Muscle of leg (tissue), 11 donors: ENCODE results near the gene GFRA1. TPM values are rescaled to one million over a fixed set of nuclear protein-coding genes. Genes with fewer than 3 reads are reported as not detected.

ENCODE experiments used
- DNase-seq: peaks from one replicate; pipeline ENCODE4 v3.0.0; 2013
- H3K27ac ChIP-seq: one replicate; pipeline ENCODE4 v1.5.1; 2013; ENCODE audit warnings: mild to moderate bottlenecking, low read length, control low read depth
- H3K27me3 ChIP-seq: one replicate; pipeline ENCODE4 v1.6.1; 2013; ENCODE audit warnings: low read length; ENCODE audit not compliant: control insufficient read depth, insufficient read depth
- H3K36me3 ChIP-seq: one replicate; pipeline ENCODE4 v1.6.1; 2013; ENCODE audit warnings: low read length; ENCODE audit not compliant: control insufficient read depth, insufficient read depth
- H3K4me1 ChIP-seq: one replicate; pipeline ENCODE4 v1.6.1; 2013; ENCODE audit warnings: low read length; ENCODE audit not compliant: control insufficient read depth, insufficient read depth
- H3K4me3 ChIP-seq: one replicate; pipeline ENCODE4 v1.5.1; 2013; ENCODE audit warnings: low read length, control low read depth
- H3K9me3 ChIP-seq: replicated peaks from 2 replicates; pipeline ENCODE4 v1.6.1; 2013; ENCODE audit warnings: low read depth, low read length; ENCODE audit not compliant: control insufficient read depth
- WGBS: methylation state at CpG from one replicate; pipeline ENCODE4 v1.1.5; 2013; ENCODE audit warnings: missing lambda C conversion rate; ENCODE audit not compliant: insufficient coverage; 5-methylcytosine and 5-hydroxymethylcytosine counted together
- polyA plus RNA-seq, 8 donors: library from polyadenylated mRNA; unstranded; fragments of 120-200 nt; gene quantifications; one replicate each; pipeline versions ENCODE4 v1.2.1 to v1.2.3, GENCODE V29; 2013; ENCODE audit warnings: inconsistent platforms in 1 of 8, low replicate concordance in 1 of 8; ENCODE audit not compliant: insufficient read length in 8 of 8, insufficient read depth in 1 of 8
- total RNA-seq: library from RNA; stranded (reverse); fragments of 120-200 nt; gene quantifications from one replicate; pipeline ENCODE4 v1.2.4, GENCODE V29; 2013

GFRA1 gene
- total and polyA plus RNA-seq, 9 donors: 25.8 to 59.3 (median 41.0) TPM

DNA sequence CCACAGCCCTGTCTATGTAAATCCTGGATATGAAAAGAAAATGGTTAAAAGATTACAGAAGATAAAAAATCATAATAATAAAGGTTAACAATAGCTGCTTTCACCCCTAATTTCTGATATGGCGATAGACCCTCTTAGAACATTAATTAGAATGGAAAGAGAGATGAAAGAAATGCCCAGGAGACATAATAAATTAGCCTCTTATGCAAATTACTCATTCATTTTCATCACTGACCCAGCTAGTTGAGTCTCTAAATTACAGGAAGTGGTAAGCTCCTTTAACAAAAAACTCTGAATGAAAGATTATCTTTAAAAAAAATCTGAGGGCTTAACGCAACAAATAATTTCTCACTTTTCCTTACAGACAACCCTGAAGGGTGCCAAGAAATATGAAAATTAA is 12.4 kb downstream of the GFRA1 start:
- Histone ChIP-seq H3K9me3 (no peaks in the 10 kb centered on the region), H3K4me3 (no peak overlapping the region), H3K27me3 (peaks cover under 1% of the 10 kb centered on the region), H3K4me1 (peaks cover 6% of the 10 kb centered on the region), H3K36me3 (peaks cover 11% of the 10 kb centered on the region), H3K27ac (no peak overlapping the region)
- no peak for DNase-seq
- WGBS: no CpG with 5 or more reads among the region's 2 CpGs

DNA sequence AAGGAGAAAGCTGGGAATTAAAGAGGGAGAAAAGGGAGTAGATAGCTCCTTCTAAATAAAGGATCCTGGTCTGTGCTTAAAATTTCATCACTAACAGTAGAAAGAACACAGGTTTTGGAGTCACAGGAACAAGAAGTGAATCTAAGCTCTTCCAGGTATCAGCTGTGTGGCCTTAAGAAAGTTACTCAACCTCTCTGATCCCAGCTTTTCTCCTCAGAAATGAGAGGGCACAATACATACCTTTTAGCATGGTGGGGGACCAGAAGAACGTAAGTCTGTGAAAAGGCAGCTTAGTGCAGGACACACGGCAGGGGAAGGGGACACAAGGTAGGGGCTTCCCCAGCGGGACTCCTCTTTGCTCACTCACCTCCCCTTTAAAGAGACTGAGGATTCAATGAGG is 13.4 kb downstream of the GFRA1 start:
- WGBS: no CpG with 5 or more reads among the region's 3 CpGs

GRCh38 chr10:116257785-116258184 is 15.2 kb downstream of the GFRA1 start:
- WGBS: 95% methylated on average over 4 of the region's 5 CpGs
- H3K36me3 ChIP-seq: peaks cover 2% of the 10 kb centered on the region
- H3K4me1 ChIP-seq: peaks cover 23% of the 10 kb centered on the region
- DNase-seq: no peak
- H3K27ac ChIP-seq: no peak overlapping the region
- no peaks in the 10 kb centered on the region for H3K9me3 ChIP-seq
- H3K27me3 ChIP-seq: no peaks in the 10 kb centered on the region
- H3K4me3 ChIP-seq: no peak overlapping the region

More for the DNA sequence above, 13.4 kb downstream of the GFRA1 start:
- peaks cover 6% of the 10 kb centered on the region for H3K36me3 ChIP-seq
- no peak overlapping the region for H3K27ac ChIP-seq
- DNase-seq: no peak
- no peaks in the 10 kb centered on the region for H3K27me3 ChIP-seq
- H3K9me3 ChIP-seq: no peaks in the 10 kb centered on the region
- peaks cover 13% of the 10 kb centered on the region for H3K4me1 ChIP-seq
- H3K4me3 ChIP-seq: no peak overlapping the region

- no peak overlapping the region for H3K4me3 ChIP-seq
- H3K9me3 ChIP-seq: no peaks in the 10 kb centered on the region
- 42% methylated on average over 3 of the region's 5 CpGs for WGBS
- H3K27me3 ChIP-seq: no peaks in the 10 kb centered on the region
- H3K27ac ChIP-seq: no peak overlapping the region
- no peak for DNase-seq
- peaks cover 2% of the 10 kb centered on the region for H3K36me3 ChIP-seq
- H3K4me1 ChIP-seq: peaks cover 23% of the 10 kb centered on the region
Observed at GRCh38 chr10:116256752-116257259, 16.2 kb downstream of the GFRA1 start.

DNA sequence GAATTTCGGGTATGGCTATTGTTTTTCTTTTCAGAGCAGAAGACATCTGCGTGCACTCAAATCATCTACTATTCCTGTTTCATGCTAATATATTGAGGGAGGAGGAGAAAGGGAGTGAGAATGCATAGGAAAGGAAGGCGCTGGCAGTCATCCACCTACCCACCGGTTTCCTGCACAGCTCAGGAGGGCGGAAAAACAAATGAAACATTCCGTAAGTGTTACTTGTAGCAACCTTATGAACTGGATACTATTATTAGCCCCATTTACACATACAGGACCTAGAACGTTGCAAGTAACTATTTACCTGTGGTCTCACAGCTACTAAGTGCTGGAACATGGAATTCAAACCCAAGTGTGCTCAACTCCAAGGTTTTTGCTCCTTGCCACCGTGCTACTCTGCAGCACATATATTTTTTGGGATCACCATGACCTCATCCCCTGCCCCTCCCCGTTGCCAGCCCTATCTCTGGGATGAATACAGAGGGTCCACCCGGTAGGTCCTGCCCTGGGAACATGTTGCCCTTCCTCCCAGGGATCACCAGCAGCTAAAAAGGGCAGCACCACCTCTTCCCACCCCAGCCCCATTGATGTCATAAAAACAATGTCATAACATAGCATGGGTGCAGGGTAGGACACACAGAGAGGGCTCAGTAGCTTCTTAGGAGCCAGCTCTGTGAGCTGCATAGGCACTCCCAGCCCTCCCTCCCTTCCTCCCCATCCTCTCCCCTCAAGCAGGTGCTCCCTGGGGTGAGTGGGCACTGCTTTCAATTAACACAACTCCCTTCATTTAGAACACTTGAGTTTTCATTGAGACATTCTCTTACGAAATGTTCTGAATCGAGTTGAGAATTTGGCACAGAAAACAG is 16.9 kb downstream of the GFRA1 start:
- Histone ChIP-seq H3K27me3 (no peaks in the 10 kb centered on the region), H3K4me3 (no peak overlapping the region), H3K36me3 (peaks cover 2% of the 10 kb centered on the region), H3K27ac (no peak overlapping the region), H3K9me3 (no peaks in the 10 kb centered on the region), H3K4me1 (peaks cover 25% of the 10 kb centered on the region)
- DNase-seq: no peak
- 62% methylated on average over 3 of the region's 12 CpGs for WGBS

DNA sequence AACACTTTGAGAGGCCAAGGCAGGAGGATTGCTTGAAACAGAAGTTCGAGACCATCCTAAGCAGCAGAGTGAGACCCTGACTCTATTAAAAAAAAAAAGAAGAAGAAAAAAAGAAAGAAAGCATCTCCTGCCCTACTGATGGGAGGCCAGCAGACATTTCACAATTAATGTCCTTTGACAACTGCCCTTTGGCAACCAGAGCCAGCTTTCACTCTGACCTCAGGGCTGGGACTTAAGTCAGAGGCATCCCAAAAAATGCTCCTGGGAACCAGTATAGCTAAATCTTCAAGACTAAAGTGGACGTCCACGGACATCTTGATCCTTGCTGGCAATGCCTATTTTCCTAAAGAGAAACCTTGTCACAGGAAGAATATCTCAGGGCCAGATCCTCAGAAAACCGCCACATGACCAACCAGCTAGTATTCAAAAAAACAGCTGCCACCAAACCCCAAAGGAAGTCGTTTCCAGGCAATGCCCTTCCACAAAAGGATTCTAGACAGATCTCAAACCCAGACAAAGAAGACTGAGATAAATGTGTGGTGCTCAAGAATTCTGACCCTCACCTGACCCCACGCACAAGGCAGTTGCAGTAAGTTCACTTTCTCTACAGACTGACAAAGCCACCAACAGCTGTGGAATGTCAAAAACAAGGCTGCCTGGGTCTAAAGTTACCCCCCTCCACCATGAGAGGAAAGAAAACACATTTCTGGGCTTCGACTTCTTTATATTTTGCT is 18.4 kb downstream of the GFRA1 start:
- peak overlapping the region; percentile 75 for H3K27ac ChIP-seq
- peaks cover 27% of the 10 kb centered on the region for H3K4me1 ChIP-seq
- no peaks in the 10 kb centered on the region for H3K9me3 ChIP-seq
- no peaks in the 10 kb centered on the region for H3K36me3 ChIP-seq
- no peaks in the 10 kb centered on the region for H3K27me3 ChIP-seq
- no peak overlapping the region for H3K4me3 ChIP-seq
- DNase-seq: peak; percentile 54
- WGBS: 61% methylated on average over 2 of the region's 7 CpGs

DNA sequence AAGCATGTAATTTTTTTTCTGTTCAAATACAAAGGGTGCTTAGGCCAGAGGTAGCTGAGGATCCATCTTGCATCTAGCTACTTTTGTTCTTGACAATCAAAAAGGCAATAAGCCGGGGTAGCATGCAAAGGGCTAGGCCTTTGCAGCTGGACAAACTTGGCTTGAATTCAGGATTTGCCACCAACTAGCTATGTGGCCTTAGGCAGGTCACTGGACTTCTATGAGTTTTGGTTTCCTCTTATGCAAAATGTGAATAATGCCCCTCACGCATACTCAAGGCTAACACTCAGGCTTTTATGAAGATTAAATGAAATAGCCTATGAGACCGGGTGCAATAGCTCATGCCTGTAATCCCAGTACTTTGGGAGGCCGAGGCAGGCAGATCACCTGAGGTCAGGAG is 19.3 kb downstream of the GFRA1 start:
- Histone ChIP-seq H3K27me3 (no peaks in the 10 kb centered on the region), H3K4me1 (peaks cover 32% of the 10 kb centered on the region), H3K4me3 (no peak overlapping the region), H3K36me3 (no peaks in the 10 kb centered on the region), H3K9me3 (no peaks in the 10 kb centered on the region), H3K27ac (no peak overlapping the region)
- WGBS: 90% methylated on average over 1 of the region's 4 CpGs
- DNase-seq: no peak

- no peak overlapping the region for H3K4me3 ChIP-seq
- no peaks in the 10 kb centered on the region for H3K9me3 ChIP-seq
- DNase-seq: no peak
- no peaks in the 10 kb centered on the region for H3K27me3 ChIP-seq
- no peak overlapping the region for H3K27ac ChIP-seq
- peaks cover 39% of the 10 kb centered on the region for H3K4me1 ChIP-seq
- 77% methylated on average over 6 of the region's 12 CpGs for WGBS
- no peaks in the 10 kb centered on the region for H3K36me3 ChIP-seq
Observed at GRCh38 chr10:116251602-116252395, 21.2 kb downstream of the GFRA1 start.

DNA sequence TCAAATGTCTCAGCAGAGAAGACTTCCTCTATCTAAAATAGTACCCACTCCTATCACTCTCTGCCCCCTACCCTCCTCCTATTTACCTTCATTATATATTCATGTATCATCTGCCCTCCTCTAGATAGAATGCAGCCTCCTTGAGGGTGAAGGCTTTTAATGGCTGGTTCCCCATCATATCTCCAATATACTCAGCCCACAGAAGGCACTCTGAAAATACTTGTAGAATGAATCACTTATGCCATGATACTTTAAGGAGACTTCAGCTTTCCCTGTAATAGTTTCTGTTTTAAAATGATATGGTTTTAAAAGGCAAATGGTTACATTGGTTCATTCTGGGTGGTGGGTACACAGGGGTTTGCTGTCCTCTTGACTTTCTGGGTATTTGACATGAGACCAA is 25.3 kb downstream of the GFRA1 start:
- H3K27me3 ChIP-seq: no peaks in the 10 kb centered on the region
- no peaks in the 10 kb centered on the region for H3K9me3 ChIP-seq
- DNase-seq: no peak
- peaks cover 16% of the 10 kb centered on the region for H3K4me1 ChIP-seq
- no peak overlapping the region for H3K27ac ChIP-seq
- no peaks in the 10 kb centered on the region for H3K36me3 ChIP-seq
- no peak overlapping the region for H3K4me3 ChIP-seq

DNA sequence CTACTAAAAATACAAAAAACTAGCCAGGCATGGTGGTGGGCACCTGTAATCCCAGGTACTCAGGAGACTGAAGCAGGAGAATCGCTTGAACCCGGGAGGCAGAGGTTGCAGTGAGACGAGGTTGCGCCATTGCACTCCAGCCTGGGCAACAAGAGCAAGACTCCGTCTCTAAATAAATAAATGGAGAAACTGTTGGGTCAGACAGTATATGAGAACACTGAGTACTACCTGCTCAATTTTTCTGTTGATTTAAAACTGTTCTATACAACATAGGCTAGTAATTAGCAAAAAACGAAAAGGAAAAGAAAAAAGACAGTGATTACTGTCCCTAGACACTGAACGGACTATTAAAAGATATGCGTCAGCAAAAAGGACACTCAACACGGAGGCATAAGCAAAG is 26.7 kb downstream of the GFRA1 start:
- H3K9me3 ChIP-seq: no peaks in the 10 kb centered on the region
- no CpG with 5 or more reads among the region's 9 CpGs for WGBS
- H3K36me3 ChIP-seq: no peaks in the 10 kb centered on the region
- no peaks in the 10 kb centered on the region for H3K27me3 ChIP-seq
- H3K4me3 ChIP-seq: no peak overlapping the region
- H3K4me1 ChIP-seq: peaks cover 21% of the 10 kb centered on the region
- DNase-seq: no peak
- no peak overlapping the region for H3K27ac ChIP-seq
